Middle frontal gyrus (tissue), 1 donor: ENCODE measurements around the gene SLC22A6.

Experiments used
- DNase-seq: peaks from one replicate; pipeline ENCODE4 v3.0.0-alpha.2; 2015; ENCODE audit warnings: low spot score; ENCODE audit errors: extremely low spot score

Gene SLC22A6, protein sequence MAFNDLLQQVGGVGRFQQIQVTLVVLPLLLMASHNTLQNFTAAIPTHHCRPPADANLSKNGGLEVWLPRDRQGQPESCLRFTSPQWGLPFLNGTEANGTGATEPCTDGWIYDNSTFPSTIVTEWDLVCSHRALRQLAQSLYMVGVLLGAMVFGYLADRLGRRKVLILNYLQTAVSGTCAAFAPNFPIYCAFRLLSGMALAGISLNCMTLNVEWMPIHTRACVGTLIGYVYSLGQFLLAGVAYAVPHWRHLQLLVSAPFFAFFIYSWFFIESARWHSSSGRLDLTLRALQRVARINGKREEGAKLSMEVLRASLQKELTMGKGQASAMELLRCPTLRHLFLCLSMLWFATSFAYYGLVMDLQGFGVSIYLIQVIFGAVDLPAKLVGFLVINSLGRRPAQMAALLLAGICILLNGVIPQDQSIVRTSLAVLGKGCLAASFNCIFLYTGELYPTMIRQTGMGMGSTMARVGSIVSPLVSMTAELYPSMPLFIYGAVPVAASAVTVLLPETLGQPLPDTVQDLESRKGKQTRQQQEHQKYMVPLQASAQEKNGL

DNA sequence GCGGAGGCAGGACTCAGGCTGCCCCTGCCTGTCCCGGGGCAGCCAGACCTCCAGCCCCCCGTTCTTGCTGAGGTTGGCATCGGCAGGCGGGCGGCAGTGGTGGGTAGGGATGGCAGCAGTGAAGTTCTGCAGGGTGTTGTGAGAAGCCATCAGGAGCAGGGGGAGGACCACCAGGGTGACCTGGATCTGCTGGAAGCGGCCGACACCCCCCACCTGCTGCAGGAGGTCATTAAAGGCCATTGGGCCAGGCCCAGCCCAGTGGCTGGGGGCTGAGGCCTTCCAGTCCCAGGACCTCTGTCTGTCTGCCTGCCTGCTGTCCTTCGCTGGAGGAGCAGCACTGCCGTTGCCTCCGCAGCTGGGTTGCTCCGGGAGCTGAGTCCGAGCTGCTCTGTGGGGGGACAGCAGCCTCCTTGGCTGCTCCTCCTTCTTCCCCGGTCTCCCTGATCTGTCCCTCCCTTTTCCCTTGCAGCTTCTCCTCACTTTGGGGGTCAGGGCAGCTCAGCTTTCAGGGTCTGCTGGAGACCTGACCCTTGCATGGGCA is at the start of gene SLC22A6:
Gene SLC22A6 (minus strand): TSS at position 517 of the 541 bp plus-strand sequence. CDS start 277 bp downstream, at position 240.
- no peak for DNase-seq

DNA sequence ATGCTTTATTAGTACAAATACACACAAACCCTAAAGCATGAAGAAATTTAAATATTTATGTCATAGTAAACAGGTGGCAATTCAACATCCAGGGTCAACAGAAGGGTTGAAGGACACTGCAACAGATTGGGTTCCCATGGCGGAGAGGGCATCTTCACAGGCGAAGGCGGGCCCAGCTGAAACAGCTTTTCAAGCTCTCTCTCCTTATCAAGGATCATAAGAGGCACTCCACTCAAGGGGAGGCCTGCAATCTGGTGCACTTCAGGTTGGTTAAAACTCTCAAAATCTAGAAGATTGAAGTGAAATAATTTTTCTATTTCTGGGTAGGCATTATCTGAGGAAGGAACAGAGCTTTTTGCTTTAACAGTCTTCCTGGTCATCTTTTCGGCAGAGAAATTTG is 47.7 kb upstream of the SLC22A6 start:
- DNase-seq, result no peak

DNA sequence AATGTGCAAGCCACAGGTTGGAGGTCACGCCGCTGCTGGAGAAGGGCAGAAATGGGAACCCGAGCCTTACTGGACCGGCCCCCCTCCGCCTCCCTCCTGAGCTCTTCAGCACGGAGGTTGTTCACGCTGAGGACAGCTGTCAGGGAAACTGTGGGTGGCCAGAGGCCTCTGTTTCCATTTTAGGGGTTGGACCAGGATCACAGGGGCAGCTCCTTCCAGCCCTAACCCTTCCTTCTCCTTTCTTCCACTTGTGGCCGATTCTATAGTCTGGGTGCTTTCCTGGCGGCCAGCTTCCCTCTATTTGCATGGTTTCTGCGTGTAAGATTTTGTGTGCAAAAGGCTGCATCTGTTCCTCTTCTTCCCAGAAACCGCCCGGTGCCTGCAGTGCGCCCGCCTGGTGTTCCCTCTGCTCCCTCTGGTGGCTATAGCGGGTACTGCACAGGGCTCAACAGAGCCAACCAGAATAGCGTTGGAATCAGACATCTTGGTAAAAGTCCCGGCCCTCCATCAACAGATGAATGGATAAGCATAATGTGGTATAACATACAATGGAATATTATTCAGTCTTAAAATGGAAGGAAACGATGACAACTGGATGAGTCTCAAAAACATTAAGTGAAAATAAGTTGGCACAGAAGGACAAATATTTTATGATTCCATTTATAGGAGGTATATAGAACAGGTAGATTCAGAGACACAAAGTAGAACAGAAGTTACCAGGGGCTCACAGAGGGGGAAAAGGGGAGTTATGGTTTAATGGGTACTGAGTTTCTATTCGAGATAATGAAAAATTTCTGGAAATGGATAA is 39.3 kb upstream of the SLC22A6 start:
- DNase-seq, result peak; percentile 79

DNA sequence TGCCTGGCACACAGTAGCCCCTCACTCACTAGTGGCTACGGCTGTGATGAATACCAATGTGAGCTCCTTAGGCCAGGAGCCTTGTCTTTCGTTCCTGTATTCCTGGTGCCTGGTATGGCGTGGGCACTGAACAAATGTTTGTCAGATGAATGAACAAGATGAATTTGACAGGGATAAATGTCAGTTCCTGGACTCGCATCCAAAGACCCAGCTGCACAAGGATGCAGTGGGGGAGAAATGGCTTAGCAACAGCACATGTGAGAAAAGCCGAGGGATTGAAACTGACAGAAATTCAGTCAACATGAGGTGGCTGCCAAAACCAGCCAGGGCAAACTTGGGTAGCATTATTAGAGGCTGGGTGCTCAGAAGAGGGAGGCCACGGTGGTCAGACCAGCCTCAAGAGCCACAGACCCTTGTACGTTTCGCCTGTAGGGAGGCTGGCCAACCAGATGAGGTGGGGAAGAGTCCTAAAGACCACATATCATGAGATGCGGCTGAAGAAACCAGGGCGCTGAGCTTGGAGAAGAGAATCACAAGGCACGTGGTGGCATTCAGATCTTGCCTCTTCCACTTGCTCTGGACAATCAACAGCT is 38.6 kb upstream of the SLC22A6 start:
- no peak for DNase-seq

DNA sequence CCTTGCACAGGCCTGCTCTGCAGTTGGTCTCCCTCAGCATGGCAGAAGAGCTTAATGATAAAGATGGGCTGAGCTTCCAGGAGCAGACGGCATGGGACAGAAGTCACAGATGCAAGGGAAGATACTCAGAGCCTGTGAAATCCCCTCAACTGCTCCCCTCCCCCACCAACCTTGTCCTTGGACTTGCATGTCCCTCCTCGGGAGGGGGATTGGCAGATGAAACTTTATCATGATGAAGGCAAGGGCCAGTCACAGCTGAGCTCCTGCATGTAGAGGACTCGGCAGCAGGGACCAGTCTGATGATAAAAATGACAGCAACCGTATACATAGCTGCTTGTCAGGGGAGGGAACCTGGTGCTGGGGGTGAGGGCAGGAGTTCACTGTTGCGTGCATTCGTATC is 37.7 kb upstream of the SLC22A6 start:
- no peak for DNase-seq

DNA sequence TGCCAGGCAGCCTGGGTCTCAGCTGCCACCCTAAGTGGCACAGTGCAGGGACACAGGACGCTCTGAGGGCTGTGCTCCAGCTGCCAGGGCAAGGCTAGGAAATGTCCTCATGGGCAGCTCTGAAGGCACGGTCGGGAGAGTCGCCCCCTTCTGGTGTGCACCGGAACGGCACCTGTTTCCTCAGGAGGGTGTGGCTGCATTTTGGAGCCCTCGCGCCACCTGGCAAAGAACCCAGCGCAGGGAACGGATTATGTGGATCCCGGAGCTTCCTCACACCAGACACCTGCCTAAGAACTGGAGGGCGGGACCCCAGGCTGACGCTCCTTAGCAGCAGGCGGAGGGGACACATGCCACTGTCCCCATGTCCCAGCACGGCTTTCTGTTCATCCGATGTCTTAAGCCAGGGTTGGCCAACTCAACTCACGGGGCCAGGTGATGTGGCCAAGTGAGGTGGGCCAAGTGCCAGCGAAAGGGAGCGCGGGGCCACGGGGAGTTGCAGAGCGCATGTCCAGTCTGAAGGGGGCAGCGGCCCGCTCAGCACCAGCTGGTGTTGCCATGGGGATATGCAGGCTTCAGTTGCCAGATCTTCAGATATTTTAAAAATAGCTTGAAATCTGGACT is 36.0 kb upstream of the SLC22A6 start:
- no peak for DNase-seq

DNA sequence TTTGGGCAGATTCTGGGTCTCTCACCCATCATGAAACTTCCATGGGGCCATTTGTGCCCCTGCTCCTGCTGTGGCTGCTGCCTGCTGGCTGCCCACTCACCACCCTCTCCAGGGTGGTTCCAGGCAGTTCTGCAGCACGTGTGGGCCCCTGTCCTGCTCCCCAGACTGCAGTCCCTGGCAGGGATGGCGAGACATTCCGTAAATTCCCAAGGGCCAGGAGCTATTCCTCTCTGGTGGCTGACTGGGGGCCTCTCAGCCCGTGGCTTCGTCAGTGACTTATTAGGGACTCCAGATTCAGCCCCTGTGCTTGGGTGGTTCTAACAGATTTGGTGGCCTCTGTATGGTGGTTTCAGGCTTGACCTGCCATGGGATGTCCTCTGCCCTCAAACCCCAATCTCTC is 34.7 kb upstream of the SLC22A6 start:
- DNase-seq, result no peak

DNA sequence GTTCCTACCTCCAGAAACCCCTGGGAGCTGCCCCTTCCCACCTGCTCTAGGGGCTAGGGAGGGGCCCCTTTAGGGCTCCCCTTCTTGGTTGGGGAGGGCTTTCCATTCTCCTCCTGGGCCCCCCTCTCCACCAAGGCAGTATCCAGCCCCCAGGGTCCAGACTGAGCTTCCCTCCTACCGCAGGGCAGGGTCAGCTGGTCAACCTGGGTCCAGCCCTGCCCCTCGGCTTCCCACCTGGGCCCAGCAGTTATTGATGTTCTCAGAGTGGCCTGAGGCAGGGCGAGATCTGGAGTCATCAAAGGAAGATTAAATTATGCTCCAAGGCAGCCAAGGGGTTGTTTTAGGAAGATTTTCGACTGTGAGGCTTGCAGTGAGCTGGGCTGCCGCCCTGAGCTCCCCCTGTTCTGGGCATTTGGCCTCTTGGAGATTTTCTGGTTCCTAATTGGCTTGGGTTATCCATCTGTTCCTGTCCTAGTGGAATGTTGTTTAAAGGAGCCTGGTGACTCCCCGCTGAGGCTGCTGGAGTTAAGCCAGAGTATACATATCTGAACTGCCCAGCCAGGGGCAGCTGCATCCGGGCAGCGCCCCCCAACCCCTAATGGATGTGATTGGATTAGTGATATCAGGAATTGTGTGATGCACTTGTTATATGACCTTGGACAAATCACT is 32.7 kb upstream of the SLC22A6 start:
- no peak for DNase-seq

DNA sequence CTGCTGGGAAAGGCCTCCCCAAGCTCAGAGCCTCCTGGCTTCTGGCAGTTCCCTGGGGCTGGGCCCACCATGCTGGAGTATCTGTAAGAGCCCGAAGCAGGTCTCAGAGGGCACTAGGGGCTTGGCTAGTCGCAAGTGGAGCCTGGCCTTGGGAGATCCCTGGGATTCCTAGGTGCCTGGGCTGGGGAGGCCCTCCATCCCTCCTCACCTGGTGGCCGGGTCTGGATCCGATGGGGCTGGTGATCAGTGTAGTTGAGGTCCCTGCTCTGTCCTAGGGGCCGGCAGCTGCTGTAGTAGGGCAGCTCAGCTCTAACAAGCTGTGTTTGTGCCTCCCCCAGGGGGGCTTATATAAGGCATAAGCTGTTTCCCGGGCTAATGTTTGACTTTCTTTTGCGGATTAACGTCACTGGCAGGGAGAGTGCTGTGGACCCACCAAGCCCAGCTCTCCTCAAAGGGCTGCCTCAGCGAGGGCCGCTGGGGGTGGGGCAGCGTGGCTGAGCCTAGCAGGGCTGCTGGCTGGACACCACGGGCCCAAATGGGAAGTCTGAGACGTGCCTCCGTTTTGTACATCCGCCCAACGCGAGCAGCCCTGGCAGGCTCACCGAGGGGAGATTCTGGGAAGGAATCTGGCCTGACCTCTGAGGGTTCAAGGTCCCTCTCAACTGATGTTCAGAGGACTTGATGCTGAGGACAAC is 30.9 kb upstream of the SLC22A6 start, which contains the start of gene SLC22A8:
Gene SLC22A8 (minus strand): TSS at position 321 of the 695 bp plus-strand sequence. CDS start 883 bp downstream, outside the sequence.
- DNase-seq, result no peak

DNA sequence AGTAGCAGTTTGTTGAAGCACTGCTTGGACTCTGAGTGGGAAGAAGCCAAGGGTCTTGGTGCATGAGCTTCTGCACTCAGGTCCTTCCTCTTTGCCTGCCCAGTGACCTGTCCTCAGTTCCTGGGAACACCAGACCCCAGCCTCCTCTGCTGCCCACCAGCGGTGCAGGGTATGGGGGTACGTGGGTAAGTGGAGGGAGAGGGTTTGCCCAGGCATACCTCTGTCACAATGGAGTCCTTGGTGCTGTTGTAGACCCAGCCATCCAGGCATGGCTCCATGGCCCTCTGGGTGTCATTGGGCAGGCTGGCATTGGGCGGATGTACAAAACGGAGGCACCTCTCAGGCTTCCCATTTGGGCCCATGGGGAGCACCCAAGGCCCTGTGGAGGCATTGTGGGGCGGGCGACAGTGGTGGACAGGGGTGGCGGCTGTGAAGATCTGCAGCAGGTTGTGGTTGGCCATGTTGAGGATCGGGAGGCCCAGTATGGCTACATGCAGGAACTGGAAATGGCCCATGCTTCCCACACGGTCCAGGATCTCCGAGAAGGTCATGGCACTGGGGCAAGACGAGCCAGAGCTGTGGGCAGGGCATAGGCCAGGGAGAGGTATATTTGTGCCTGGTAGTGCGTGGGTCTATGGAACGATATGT is 29.8 kb upstream of the SLC22A6 start:
- no peak for DNase-seq

DNA sequence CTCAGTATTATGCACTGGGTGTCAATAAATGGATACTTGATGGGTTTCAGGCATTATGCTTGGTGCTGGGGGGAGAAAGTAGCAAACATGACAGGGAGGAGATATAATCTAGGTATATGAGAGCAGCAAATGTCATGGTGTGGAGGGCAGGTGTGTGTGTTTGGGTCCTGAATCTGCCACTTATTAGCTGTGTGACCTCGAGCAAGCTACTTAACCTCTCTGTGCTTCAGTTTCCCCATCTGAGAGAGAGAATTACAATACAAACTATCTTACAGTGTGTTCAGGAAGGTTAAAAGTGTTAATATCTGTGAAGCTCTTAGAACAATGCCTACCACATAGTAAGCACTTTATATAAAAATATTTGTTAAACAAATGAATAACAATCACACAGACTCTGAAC is 28.1 kb upstream of the SLC22A6 start:
- DNase-seq, result no peak

DNA sequence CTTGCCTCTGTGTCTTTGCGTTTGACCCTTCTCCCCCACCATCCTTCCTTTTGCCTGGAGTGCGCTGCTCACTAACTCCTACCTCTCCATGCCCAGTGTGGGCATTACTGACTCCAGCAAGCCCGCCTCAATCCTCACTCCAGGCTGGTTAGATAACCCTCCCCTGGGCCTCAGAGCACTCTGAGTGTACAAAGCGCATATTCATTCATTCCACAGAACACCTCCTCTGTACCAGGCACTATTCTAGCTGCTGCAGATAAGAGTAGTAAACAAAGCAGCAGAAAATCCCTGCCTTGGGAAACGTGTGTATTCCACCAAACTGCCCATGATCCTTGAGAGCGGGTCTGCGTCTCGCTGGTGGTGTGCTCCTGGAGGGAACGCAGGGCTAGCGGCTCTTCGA is 27.7 kb upstream of the SLC22A6 start:
- no peak for DNase-seq

DNA sequence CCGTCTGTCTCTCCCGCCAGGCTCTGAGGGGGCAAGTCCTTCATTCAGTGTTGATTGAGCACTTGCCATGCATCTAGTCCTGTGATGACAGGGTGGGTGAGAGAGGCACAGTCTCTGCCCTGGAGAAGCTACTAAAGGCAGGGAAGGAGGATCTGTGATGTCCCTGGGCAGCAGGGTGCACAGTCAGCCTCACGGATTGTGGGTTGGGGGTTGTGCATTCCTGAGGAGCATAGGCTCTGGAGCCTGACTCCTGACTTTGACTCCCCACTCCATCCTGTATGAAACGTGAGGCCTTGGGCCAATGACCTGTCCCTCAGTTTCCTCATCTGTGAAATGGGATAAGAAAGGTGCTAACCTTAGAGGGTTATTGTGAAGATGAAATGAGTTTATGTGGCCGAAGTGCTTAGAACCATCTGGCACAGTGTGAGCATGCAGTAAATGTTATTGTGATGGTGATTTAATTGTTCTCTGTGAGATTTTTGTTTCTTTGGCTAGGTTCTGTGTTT is 26.2 kb upstream of the SLC22A6 start:
- no peak for DNase-seq

DNA sequence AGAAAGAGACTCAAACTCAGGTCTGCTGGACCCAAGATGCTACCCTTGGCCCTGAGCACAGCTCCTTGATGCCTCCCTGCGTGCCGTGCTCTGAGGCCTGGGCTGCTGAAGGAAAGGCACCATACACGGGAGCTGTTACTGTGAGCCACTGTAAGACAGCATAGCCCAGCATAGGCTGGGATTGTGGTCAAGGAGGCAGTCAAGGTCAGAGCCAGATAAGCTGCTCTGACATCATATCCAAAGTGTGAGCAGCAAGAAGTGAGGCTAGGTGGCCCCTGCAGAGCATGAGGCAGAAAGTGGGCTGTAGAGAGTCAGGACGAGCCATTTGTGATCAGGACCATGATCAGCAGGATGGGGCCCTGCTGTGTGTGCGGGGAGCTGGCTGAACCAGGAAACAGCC is 23.2 kb upstream of the SLC22A6 start:
- DNase-seq, result no peak

DNA sequence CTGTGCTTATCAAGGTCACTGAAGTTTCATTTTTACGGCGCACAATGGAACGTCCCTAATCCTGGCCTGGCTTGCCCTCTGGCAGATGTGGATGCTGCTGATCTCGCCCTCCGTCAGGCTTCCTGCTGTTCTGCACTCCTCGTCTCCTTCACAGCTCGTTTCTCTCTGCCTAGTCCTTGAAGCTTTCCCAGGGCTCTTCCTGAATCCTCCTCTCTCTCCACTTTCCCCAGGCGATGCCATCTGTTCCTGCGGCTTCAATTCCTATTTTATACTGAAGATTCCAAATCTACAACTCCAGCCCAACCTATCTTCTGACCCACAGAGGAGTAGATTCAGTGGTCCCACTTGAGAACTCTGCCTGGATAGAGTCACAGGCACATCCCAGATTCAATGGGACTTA is 16.7 kb upstream of the SLC22A6 start:
- no peak for DNase-seq

DNA sequence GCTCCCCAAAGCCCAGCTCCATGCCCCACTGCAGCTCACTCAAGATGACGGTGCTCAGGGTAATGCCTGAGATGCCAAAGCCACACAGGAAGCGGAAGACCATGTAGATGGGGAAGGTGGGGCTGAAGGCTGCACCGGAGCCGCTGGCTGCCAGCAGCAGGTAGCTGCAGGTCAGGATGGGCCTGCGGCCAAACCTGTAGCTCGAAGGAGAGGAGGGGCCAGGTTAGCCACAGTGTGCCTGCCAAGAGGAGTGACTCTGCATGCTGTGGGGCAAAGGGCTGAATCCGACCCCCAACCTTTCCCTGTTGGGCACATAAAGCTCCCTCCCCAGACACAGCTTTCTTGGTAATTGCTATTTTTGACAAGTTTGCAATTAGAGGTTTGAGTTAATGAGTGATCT is 14.9 kb upstream of the SLC22A6 start:
- no peak for DNase-seq

DNA sequence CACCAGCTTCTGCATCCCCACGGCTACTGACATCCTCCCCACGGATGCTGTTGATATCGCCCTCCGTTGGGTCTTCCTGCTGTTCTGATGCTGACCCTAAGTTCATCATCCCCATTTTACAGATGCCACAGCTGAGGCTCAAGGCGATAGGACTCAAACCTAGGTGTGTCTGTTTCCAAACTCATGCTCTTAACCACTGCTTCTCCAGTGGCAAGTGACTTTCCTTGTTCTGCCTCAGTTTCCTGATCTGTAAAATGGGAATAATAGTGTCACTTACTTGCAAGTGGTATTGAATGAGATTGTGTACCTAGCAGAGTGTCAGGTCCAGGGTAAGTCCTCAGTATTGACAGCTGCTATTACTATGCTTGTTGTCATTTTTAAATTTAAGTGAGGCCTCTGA is 14.4 kb upstream of the SLC22A6 start:
- DNase-seq, result no peak

DNA sequence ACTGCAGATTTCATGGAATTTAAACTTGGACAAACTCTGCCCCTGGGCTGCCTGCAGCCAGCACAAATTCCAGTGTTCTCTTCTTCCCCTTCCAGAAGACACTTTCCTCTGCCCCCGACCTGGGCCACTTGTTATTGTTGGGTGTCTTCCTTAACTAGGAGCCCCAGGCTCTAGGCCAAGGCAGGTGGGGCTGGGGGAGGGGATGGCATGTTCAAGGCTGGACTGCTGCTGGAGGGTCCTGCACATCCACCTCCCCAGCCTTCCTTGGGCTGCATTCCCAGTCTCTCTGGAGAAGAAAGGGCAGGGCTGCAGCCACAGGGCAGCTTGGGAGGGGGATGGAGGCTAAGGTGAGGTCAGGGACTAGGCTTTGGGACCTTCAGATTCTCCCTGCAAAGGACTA is 11.5 kb upstream of the SLC22A6 start:
- no peak for DNase-seq

DNA sequence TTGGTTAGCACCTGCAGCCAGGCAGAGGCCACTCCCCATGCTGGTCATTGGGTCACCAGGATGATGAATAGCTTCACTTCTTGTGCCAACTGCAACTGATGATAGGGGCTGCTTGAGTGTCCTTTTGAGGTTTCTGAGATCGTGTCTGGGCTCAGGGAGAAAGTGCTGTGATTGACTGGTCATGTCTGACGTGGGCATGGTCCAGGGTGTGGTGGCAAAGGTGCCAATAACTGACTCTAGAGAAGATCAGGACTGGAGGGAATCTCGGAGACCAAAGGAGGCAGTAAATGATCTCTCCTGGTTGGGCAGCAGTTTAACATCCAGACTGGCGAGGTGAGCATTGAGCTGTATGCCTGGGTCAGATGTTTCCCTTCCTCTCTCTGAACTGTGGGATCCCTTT is 10.0 kb upstream of the SLC22A6 start:
- no peak for DNase-seq
